Articular chondrocyte of knee joint (primary cell): ENCODE data around the gene CLDN24. TPM values are rescaled to one million over a fixed set of nuclear protein-coding genes. Genes with fewer than 3 reads are reported as not detected.

Experiments
- total RNA-seq: library from RNA; depleted of rRNA; stranded (reverse); fragments of >200 nt; gene quantifications from 2 replicates; pipeline ENCODE4 v1.2.3, GENCODE V29; 2012

CLDN24 gene
- not detected in 2 replicates for total RNA-seq

DNA sequence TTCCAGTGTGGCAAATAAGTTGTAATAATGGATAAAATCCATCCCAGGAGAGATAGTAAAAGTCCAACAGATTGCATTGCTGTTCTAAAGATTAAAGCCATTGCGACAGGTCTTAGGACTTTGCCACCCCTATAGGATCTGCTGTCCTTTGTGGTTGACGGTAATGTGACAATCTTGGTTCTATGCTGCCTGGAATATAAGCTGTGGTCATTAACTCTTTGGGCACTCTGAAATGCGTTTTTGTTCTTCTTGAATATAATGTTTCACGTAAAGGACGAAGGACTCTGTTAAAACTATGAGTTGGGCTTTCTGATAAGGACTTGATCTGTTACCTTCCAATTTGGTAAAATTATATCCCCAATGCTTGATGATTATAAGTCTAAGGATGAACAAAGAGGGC is at the start of gene CLDN24:
CLDN24 (minus strand) TSS at position 101 of the 400 bp plus-strand sequence; CDS start at position 101, 0 bp downstream.

DNA sequence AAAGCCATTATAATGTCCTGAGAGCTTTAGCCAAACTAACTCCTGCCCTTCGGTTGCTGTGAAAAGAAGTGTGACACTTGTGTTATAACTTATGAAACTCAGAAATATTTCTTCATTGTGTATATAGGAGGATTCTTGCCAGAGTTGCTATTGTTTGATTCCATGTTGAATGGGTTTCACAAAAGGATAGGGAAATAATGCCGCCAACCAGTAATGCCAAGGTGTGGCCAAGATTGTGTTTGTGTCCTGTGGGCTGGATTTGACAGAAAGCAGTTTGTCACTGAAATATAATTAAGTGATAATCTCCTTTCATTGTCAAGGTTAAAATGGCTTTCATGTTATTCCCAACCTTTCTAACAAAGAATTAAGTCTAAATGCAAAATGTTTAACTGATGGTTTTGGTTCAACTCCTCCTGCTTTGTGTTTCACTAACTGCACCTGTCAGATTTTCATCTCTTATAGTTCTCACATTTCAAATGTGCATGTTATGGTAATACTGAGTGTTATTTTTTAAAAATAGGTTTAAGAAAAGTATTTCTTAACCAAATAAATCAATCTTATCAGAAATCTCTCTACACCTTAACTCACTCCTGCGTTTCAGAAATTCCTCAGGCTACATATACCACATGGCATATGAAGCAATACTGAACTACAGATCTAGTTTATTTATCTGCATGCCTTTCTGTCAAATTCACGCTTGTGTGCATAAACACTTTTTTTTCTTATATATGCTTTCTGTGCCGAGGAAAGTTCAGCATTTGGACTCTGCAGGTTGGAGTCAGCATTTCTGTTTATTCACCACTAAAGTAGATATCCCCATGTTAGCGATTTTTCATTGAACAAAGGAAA is 1.8 kb downstream of the CLDN24 start, which contains the start of gene CLDN22:
CLDN22 (minus strand) TSS at position 66 of the 849 bp plus-strand sequence; CDS start at position 8, 58 bp downstream.

Other genes with a start within 250 kb of the CLDN24 start
- 32.3 and 34.7 TPM in 2 replicates for gene WWC2, start 223.2 kb downstream of the CLDN24 start, total RNA-seq
- gene CLDN22, start 2.1 kb downstream of the CLDN24 start, total RNA-seq = not detected in 2 replicates
- 16.9 and 18.2 TPM in 2 replicates for gene CDKN2AIP, start 122.2 kb upstream of the CLDN24 start, total RNA-seq
- 23.0 and 24.8 TPM in 2 replicates for gene ING2, start 182.6 kb upstream of the CLDN24 start, total RNA-seq